Erythroblast (primary cell): Measurements from ENCODE around the gene GPC6.

ENCODE experiments used
- GATA1 ChIP-seq: IDR thresholded peaks from 2 replicates; pipeline ENCODE4 v1.6.1; 2011; ENCODE audit warnings: low read depth, mild to moderate bottlenecking, control low read depth, low read length, moderate library complexity
- POLR2A ChIP-seq: IDR thresholded peaks from 2 replicates; pipeline ENCODE4 v1.6.1; 2011; ENCODE audit warnings: mild to moderate bottlenecking, low read length

DNA sequence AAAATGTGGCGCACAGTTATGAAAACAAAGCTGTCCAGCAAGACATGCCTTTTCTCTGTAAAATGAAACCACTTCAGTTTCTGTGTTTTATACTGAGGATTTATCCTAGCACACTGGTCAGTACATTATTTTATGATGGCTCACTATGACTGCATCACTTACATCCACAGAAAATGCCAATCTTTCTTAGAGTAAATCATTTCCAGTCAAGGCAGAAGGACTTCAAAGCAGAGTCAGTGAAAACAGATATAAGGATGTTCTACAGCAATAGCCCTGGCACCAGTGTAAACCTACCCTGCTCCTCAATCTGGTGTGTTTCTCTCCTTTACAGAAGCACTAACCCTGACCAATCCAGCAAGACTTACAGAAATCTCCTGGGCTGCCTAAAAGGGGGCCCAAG is 473.5 kb downstream of the GPC6 start:
- TF ChIP-seq POLR2A (no peak), GATA1 (no peak)
